ENCODE measurements around the gene PREX1. TPM values are rescaled to one million over a fixed set of nuclear protein-coding genes. Genes with fewer than 3 reads are reported as not detected.

The PREX1 gene
- total and polyA plus RNA-seq, 2 of the 4 experiments (the other 2 are of a cell fraction): 0.67 to 0.72 TPM

GRCh38 chr20:48634641-48635040 lies 193.2 kb downstream of the PREX1 start:
- no TSS peak for BruUV-seq (replicated peaks)
- CTCF ChIA-PET: no interaction called here
- Histone ChIP-seq H4K5ac (ENCODE audit: low read depth, low read length) (no peak overlapping the region), H2AK5ac (ENCODE audit: low read depth, low read length) (no peak overlapping the region), H3K9me1 (ENCODE audit: insufficient read depth, low read length) (peaks cover 5% of the 10 kb centered on the region; the same call in 1 of the 2 replicates), H2BK15ac (ENCODE audit: low read depth, low read length) (no peak overlapping the region), H3K14ac (replicated peaks; ENCODE audit: low read depth, low read length) (no peak overlapping the region), H2AFZ (replicated peaks; ENCODE audit: low read length, poor library complexity) (no peak overlapping the region), H3K56ac (ENCODE audit: extremely low read depth, insufficient read depth, low read length) (no peak overlapping the region), H4K8ac (ENCODE audit: low read depth in 2 of 2, low read length in 2 of 2) (no peak overlapping the region), H3K4me3 (ENCODE audit: insufficient read depth, low read depth, low read length) (no peak overlapping the region), H3K79me1 (ENCODE audit: low read depth in 1 of 2, low read length in 2 of 2) (no peaks in the 10 kb centered on the region), H3K36me3 (ENCODE audit: control insufficient read depth, insufficient read depth, low read length) (no peaks in the 10 kb centered on the region), H2BK120ac (ENCODE audit: low read depth, low read length) (no peak overlapping the region), H3K4me1 (ENCODE audit: control insufficient read depth, insufficient read depth, low read length) (no peaks in the 10 kb centered on the region), H3K9ac (ENCODE audit: low read depth, low read length) (no peak overlapping the region), H3K18ac (ENCODE audit: low read depth, low read length) (no peak overlapping the region), H4K20me1 (ENCODE audit: insufficient read depth, low read length) (peaks cover 4% of the 10 kb centered on the region; the same call in 1 of the 2 replicates), H3K27ac (ENCODE audit: insufficient read depth, low read length) (no peak overlapping the region), H3K4me2 (ENCODE audit: low read depth, low read length) (no peak overlapping the region), H4K91ac (ENCODE audit: insufficient read depth, low read depth, low read length) (no peak overlapping the region), H3K4ac (ENCODE audit: low read depth, low read length) (no peak overlapping the region), H2BK5ac (ENCODE audit: low read depth, low read length, poor library complexity, severe bottlenecking) (no peak overlapping the region), H3K9me3 (ENCODE audit: control insufficient read depth, insufficient read depth, low read length) (no peaks in the 10 kb centered on the region), H2AK9ac (replicated peaks; ENCODE audit: low read depth, low read length, poor library complexity) (peak overlapping the region; percentile 31), H3K27me3 (ENCODE audit: control insufficient read depth, insufficient read depth, low read length) (peaks cover 2% of the 10 kb centered on the region; the same call in 1 of the 2 replicates), H3K23ac (ENCODE audit: low read depth, low read length) (no peak overlapping the region), H2BK20ac (ENCODE audit: low read depth, low read length) (no peak overlapping the region)
- dilution Hi-C loops (cut with HindIII; ENCODE audit: low sequenced_read_pairs, unreplicated experiment): no loop called here
- 96% methylated on average over 3 of the region's 7 CpGs; no CpG with 5 or more reads in 1 of the 2 experiments for WGBS, 2 experiments (ENCODE audit: extremely low coverage in 2 of 2, insufficient read length in 1 of 2)
- POLR2A ChIA-PET (ENCODE audit: unreplicated experiment): no interaction called here
- intact Hi-C loops (cut with micrococcal nuclease): loop anchor here (1.0 kb wide), 1 partner anchor 271 kb away; no protein-coding TSS in a partner anchor
- no peak for TF ChIP-seq FOS (IDR thresholded peaks at IDR 0.05; ENCODE audit: low read depth, low read length)
- TF ChIP-seq MAFK (IDR thresholded peaks at IDR 0.05; ENCODE audit: low read depth, low read length): no peak
- TF ChIP-seq RCOR1 (IDR thresholded peaks at IDR 0.05; ENCODE audit: insufficient replicate concordance, low read length): no peak
- no peak for TF ChIP-seq CEBPB (IDR thresholded peaks at IDR 0.05; ENCODE audit: low read depth, low read length)
- TF ChIP-seq ELK1 (IDR thresholded peaks at IDR 0.05; ENCODE audit: borderline replicate concordance, low read depth, low read length): no peak
- no peak for TF ChIP-seq CTCF (conservative IDR thresholded peaks at IDR 0.05; ENCODE audit: low read depth, low read length)
- no peak for TF ChIP-seq NFE2L2 (IDR thresholded peaks at IDR 0.05; ENCODE audit: low read depth, low read length)
- TF ChIP-seq RFX5 (IDR thresholded peaks at IDR 0.05; ENCODE audit: low read depth, low read length): no peak
- TF ChIP-seq USF2 (IDR thresholded peaks at IDR 0.05; ENCODE audit: low read depth, low read length): no peak
- no peak for TF ChIP-seq SMC3 (IDR thresholded peaks at IDR 0.05; ENCODE audit: low read depth, low read length)
- TF ChIP-seq BHLHE40 (IDR thresholded peaks at IDR 0.05; ENCODE audit: low read depth, low read length): no peak
- no peak for TF ChIP-seq MXI1 (IDR thresholded peaks at IDR 0.05; ENCODE audit: borderline replicate concordance, low read depth, low read length)
- no peak for TF ChIP-seq RAD21 (IDR thresholded peaks at IDR 0.05; ENCODE audit: low read length)
- no peak for TF ChIP-seq POLR2A (IDR thresholded peaks at IDR 0.05; ENCODE audit: low read depth, low read length)
- ATAC-seq (ENCODE audit: low read depth) (no peak), DNase-seq (no peak)
- in situ Hi-C loops (cut with MboI; ENCODE audit: low sequenced_read_pairs): no loop called here
